ENCODE results near the gene ISLR2. TPM values are rescaled to one million over a fixed set of nuclear protein-coding genes. Genes with fewer than 3 reads are reported as not detected.

ISLR2 gene
- total RNA-seq, 1 experiment from 2014 or later = 8.9 TPM

- TF ChIP-seq ERG (CRISPR knock-in tag; IDR thresholded peaks at IDR 0.05) (no peak), ELF4 (CRISPR knock-in tag; IDR thresholded peaks at IDR 0.05; ENCODE audit: low read depth) (no peak), STAT6 (CRISPR knock-in tag; conservative IDR thresholded peaks at IDR 0.05; ENCODE audit: low read depth) (no peak), ZNF416 (CRISPR knock-in tag; IDR thresholded peaks at IDR 0.05) (no peak), SOX15 (CRISPR knock-in tag; IDR thresholded peaks at IDR 0.05) (no peak)
These were observed 6.6 kb downstream of the ISLR2 start (continued) for GRCh38 chr15:74136814-74137536.

GRCh38 chr15:74137537-74137894 is 7.1 kb downstream of the ISLR2 start:
- peak overlapping the region; percentile 67 for H3K4me3 Mint-ChIP-seq
- TF ChIP-seq SP1 (CRISPR knock-in tag; conservative IDR thresholded peaks at IDR 0.05) (no peak), ARID4B (CRISPR knock-in tag; IDR thresholded peaks at IDR 0.05; ENCODE audit: borderline replicate concordance) (no peak), PRRX2 (CRISPR knock-in tag; IDR thresholded peaks at IDR 0.05) (no peak), ZNF219 (CRISPR knock-in tag; IDR thresholded peaks at IDR 0.05; ENCODE audit: borderline replicate concordance) (no peak), MAX (CRISPR knock-in tag; IDR thresholded peaks at IDR 0.05) (no peak), ZNF232 (CRISPR knock-in tag; IDR thresholded peaks at IDR 0.05) (no peak), ZBTB43 (CRISPR knock-in tag; IDR thresholded peaks at IDR 0.05) (no peak), E2F4 (CRISPR knock-in tag; IDR thresholded peaks at IDR 0.05; ENCODE audit: borderline replicate concordance, low read depth) (no peak), NFYB (CRISPR knock-in tag; conservative IDR thresholded peaks at IDR 0.05; ENCODE audit: low read depth) (no peak), NR2C2 (CRISPR knock-in tag; IDR thresholded peaks at IDR 0.05) (no peak), FOXK1 (CRISPR knock-in tag; IDR thresholded peaks at IDR 0.05) (no peak)

More at GRCh38 chr15:74137537-74137894, 7.1 kb downstream of the ISLR2 start:
- POLR2A ChIA-PET = no interaction called here
- CTCF ChIA-PET = interaction anchor here (0.6 to 3.5 kb wide), 4 partner anchors 9 to 173 kb away, joined by 3 to 20 read pairs (median 6); no protein-coding TSS in a partner anchor
- Mint-ChIP-seq H3K4me1 (peaks cover 65% of the 10 kb centered on the region), H3K27ac (no peak overlapping the region), H3K36me3 (no peaks in the 10 kb centered on the region; the same call in 1 of the 2 replicates), H3K27me3 (ENCODE audit: low read depth) (peaks cover 68% of the 10 kb centered on the region), H3K9me3 (no peaks in the 10 kb centered on the region)
- DNase-seq (ENCODE audit: low spot score) (no peak), ATAC-seq (no peak)

All from WTC11 (cell line).